Measurements from ENCODE around the gene STIM2.

DNA sequence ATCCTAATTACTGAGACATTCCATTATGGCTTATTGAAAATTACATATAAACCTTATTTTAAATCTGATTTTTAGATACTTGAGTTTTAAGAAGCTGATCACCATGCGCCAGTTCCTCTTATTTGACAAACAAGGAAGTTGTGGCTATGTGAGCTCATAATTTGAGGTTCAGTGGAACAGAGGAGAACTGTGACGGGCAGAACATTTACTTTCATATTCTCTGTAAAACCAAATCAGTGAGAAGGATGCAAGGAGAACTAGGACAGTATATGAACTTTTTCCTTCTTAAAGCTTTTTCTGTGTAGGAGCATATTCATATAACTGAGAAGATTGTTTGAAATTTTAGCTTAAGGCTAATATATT, 25.3 kb downstream of the STIM2 start:
- TF ChIP-seq, protein P1, sequence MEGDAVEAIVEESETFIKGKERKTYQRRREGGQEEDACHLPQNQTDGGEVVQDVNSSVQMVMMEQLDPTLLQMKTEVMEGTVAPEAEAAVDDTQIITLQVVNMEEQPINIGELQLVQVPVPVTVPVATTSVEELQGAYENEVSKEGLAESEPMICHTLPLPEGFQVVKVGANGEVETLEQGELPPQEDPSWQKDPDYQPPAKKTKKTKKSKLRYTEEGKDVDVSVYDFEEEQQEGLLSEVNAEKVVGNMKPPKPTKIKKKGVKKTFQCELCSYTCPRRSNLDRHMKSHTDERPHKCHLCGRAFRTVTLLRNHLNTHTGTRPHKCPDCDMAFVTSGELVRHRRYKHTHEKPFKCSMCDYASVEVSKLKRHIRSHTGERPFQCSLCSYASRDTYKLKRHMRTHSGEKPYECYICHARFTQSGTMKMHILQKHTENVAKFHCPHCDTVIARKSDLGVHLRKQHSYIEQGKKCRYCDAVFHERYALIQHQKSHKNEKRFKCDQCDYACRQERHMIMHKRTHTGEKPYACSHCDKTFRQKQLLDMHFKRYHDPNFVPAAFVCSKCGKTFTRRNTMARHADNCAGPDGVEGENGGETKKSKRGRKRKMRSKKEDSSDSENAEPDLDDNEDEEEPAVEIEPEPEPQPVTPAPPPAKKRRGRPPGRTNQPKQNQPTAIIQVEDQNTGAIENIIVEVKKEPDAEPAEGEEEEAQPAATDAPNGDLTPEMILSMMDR (IDR thresholded peaks at IDR 0.05 in 8 of 11, conservative IDR thresholded peaks at IDR 0.05 in 3 of 11): no peak
- TF ChIP-seq POLR2AphosphoS5 (IDR thresholded peaks at IDR 0.05) (peak in 1 of 3 donors; percentile 62), POLR2A (IDR thresholded peaks at IDR 0.05) (no peak)

Measured in spleen (tissue), 7 donors.